ENCODE data around the gene ANKRD34B. TPM values are rescaled to one million over a fixed set of nuclear protein-coding genes. Genes with fewer than 3 reads are reported as not detected.

ANKRD34B gene
- total and polyA plus RNA-seq, 10 of the 15 experiments (the other 5 are each of a cell fraction or from before 2014, with no cell fraction given), result under 0.01 TPM; not detected in 9

DNA sequence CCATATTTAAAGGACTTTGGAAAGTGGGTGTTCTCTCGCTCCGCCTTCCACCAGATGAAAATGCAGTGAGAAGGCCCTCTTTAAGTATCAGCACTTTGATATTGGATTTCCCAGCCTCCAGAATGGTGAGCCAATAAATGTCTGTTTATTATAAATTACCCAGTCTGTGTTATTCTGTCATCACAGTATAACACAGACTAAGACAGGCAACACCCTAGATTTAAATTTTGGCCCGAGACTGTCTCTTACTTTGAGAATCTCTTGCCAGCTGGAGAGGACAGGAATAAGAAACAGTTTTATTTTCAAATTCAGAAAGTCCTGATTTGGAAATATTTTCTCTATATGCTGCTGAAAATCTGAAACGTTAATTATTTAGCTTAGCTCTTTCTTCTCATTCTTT, 60.7 kb downstream of the ANKRD34B start (continued):
- TF ChIP-seq, protein P1, sequence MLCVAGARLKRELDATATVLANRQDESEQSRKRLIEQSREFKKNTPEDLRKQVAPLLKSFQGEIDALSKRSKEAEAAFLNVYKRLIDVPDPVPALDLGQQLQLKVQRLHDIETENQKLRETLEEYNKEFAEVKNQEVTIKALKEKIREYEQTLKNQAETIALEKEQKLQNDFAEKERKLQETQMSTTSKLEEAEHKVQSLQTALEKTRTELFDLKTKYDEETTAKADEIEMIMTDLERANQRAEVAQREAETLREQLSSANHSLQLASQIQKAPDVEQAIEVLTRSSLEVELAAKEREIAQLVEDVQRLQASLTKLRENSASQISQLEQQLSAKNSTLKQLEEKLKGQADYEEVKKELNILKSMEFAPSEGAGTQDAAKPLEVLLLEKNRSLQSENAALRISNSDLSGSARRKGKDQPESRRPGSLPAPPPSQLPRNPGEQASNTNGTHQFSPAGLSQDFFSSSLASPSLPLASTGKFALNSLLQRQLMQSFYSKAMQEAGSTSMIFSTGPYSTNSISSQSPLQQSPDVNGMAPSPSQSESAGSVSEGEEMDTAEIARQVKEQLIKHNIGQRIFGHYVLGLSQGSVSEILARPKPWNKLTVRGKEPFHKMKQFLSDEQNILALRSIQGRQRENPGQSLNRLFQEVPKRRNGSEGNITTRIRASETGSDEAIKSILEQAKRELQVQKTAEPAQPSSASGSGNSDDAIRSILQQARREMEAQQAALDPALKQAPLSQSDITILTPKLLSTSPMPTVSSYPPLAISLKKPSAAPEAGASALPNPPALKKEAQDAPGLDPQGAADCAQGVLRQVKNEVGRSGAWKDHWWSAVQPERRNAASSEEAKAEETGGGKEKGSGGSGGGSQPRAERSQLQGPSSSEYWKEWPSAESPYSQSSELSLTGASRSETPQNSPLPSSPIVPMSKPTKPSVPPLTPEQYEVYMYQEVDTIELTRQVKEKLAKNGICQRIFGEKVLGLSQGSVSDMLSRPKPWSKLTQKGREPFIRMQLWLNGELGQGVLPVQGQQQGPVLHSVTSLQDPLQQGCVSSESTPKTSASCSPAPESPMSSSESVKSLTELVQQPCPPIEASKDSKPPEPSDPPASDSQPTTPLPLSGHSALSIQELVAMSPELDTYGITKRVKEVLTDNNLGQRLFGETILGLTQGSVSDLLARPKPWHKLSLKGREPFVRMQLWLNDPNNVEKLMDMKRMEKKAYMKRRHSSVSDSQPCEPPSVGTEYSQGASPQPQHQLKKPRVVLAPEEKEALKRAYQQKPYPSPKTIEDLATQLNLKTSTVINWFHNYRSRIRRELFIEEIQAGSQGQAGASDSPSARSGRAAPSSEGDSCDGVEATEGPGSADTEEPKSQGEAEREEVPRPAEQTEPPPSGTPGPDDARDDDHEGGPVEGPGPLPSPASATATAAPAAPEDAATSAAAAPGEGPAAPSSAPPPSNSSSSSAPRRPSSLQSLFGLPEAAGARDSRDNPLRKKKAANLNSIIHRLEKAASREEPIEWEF (IDR thresholded peaks at IDR 0.05; ENCODE audit: insufficient replicate concordance, low read depth, low read length), result no peak
- TF ChIP-seq CBX5 (IDR thresholded peaks at IDR 0.05; ENCODE audit: low read depth) (no peak), EGR1 (IDR thresholded peaks at IDR 0.05; ENCODE audit: borderline replicate concordance in 1 of 2, low read depth in 2 of 2, low read length in 2 of 2) (no peak), ZZZ3 (IDR thresholded peaks at IDR 0.05; ENCODE audit: control insufficient read depth, insufficient read length, low read depth) (no peak)
- TF ChIP-seq, protein P2, sequence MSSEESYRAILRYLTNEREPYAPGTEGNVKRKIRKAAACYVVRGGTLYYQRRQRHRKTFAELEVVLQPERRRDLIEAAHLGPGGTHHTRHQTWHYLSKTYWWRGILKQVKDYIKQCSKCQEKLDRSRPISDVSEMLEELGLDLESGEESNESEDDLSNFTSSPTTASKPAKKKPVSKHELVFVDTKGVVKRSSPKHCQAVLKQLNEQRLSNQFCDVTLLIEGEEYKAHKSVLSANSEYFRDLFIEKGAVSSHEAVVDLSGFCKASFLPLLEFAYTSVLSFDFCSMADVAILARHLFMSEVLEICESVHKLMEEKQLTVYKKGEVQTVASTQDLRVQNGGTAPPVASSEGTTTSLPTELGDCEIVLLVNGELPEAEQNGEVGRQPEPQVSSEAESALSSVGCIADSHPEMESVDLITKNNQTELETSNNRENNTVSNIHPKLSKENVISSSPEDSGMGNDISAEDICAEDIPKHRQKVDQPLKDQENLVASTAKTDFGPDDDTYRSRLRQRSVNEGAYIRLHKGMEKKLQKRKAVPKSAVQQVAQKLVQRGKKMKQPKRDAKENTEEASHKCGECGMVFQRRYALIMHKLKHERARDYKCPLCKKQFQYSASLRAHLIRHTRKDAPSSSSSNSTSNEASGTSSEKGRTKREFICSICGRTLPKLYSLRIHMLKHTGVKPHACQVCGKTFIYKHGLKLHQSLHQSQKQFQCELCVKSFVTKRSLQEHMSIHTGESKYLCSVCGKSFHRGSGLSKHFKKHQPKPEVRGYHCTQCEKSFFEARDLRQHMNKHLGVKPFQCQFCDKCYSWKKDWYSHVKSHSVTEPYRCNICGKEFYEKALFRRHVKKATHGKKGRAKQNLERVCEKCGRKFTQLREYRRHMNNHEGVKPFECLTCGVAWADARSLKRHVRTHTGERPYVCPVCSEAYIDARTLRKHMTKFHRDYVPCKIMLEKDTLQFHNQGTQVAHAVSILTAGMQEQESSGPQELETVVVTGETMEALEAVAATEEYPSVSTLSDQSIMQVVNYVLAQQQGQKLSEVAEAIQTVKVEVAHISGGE (CRISPR knock-in tag; IDR thresholded peaks at IDR 0.05), result no peak

All from GM12878 (cell line).